ENCODE data around the gene TIA1.
A peak's percentile ranks its signal among the peaks of the same experiment; 100 is the strongest.
"Not testable (repeated sequence)": the region's sequence is repeated elsewhere in the genome, so short reads cannot be mapped to it uniquely, and the experiment has no call there.

TIA1 gene

DNA sequence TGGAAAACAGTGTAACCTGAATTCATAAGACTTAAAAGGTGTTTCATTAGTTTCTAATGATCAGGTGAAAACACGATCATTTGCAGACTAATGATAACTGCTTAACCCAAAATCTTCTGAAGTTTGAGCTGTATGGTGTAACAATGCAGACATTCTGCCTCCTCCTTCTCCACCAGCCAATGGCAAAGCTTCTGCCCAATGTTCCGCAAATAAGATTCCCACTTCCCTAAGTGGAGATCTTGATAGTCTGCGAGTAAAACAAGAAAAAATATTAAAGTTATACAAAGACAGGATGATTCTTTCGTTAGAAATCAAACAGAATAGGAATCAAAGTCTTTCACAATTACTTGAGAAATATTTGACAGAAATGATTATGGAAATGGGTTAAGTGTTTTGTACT lies 65.7 kb downstream of the TIA1 start:
- H3K4me3 ChIP-seq (replicated peaks in 1 of 2; ENCODE audit: low read depth in 2 of 2, low read length in 2 of 2) = no peak overlapping the region
- TF ChIP-seq, protein P1, sequence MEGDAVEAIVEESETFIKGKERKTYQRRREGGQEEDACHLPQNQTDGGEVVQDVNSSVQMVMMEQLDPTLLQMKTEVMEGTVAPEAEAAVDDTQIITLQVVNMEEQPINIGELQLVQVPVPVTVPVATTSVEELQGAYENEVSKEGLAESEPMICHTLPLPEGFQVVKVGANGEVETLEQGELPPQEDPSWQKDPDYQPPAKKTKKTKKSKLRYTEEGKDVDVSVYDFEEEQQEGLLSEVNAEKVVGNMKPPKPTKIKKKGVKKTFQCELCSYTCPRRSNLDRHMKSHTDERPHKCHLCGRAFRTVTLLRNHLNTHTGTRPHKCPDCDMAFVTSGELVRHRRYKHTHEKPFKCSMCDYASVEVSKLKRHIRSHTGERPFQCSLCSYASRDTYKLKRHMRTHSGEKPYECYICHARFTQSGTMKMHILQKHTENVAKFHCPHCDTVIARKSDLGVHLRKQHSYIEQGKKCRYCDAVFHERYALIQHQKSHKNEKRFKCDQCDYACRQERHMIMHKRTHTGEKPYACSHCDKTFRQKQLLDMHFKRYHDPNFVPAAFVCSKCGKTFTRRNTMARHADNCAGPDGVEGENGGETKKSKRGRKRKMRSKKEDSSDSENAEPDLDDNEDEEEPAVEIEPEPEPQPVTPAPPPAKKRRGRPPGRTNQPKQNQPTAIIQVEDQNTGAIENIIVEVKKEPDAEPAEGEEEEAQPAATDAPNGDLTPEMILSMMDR (IDR thresholded peaks at IDR 0.05; ENCODE audit: low read depth, low read length) = no peak
- no peak for DNase-seq (ENCODE audit: low read depth in 2 of 2)

DNA sequence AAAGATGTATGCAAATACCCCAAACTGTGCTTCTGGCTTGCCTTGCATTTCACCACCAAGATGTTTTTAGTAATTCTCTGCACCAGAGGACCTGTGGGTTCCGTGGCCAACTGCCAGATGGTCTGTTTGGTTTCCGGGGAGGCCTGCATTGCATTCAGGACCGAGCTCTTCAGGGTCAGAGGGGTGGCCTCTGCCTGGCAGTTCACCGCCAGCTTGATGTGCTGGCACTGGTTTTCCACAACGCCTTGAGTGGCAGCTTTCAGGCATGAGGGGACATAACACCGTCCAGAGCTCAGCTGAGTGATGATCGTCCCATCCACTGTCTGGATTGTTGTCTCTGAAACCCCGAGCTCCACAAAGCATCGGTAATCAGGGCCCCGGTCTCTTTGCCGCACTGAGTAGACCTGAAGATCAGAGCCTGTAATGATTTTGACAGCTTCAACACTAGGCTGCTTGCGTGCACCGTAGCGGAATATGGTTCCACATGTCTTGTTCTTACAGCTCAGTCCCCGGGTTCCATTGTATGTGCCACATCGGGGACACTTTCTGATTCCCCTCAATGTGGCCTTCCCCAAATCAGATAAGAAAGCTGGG lies 67.0 kb downstream of the TIA1 start:
- DNase-seq (ENCODE audit: low read depth in 2 of 2) = no peak
- H3K4me3 ChIP-seq (replicated peaks in 1 of 2; ENCODE audit: low read depth in 2 of 2, low read length in 2 of 2) = no peak overlapping the region
- TF ChIP-seq, protein P1 (IDR thresholded peaks at IDR 0.05; ENCODE audit: low read depth, low read length) = no peak

DNA sequence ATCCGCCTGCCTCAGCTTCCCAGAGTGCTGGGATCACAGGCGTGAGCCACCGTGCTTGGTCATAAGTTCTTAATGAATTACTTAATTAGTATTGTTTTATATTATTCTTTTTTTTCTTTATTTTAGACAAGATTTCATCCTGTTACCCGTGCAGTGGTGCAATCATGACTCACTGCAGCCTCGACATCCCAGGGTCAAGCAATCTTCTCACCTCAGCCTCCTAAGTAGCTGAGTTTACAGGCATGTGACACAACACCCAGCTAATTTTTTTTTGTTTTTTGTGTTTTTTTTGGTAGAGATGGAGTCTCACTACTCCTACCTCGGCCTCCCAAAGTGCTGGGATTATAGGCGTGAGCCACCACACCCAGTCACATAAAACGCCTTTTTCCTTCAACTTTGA lies 74.9 kb downstream of the TIA1 start:
- TF ChIP-seq, protein P1 (IDR thresholded peaks at IDR 0.05; ENCODE audit: low read depth, low read length) = no peak
- peak; percentile 6 to 19 for DNase-seq (ENCODE audit: low read depth in 2 of 2)
- no peak overlapping the region for H3K4me3 ChIP-seq (replicated peaks in 1 of 2; ENCODE audit: low read depth in 2 of 2, low read length in 2 of 2)

DNA sequence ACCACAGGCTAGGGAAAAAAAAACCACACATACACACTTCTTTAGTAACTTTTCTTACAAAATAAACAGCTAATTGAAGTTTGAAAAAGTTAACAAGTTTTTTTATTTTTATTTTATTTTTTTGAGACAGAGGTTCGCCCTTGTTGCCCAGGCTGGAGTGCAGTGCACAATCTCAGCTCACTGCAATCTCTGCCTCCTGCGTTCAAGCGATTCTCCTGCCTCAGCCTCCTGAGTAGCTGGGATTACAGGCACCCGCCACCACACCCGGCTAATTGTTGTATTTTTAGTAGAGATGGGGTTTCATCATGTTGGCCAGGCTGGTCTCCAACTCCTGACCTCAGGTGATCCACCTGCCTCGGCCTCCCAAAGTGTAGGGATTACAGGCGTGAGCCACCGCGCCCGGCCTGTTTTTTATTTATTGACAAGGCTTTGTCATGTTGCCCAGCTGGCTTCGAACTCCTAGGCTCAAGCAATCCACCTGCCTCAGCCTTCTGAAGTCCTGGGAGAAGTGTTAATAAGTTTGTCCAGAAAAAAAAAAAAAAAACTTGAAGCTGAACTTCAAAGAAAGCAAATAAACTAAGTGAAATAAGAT lies 78.7 kb downstream of the TIA1 start:
- not testable (repeated sequence) for H3K4me3 ChIP-seq (replicated peaks in 1 of 2; ENCODE audit: low read depth in 2 of 2, low read length in 2 of 2); DNase-seq (ENCODE audit: low read depth in 2 of 2)

DNA sequence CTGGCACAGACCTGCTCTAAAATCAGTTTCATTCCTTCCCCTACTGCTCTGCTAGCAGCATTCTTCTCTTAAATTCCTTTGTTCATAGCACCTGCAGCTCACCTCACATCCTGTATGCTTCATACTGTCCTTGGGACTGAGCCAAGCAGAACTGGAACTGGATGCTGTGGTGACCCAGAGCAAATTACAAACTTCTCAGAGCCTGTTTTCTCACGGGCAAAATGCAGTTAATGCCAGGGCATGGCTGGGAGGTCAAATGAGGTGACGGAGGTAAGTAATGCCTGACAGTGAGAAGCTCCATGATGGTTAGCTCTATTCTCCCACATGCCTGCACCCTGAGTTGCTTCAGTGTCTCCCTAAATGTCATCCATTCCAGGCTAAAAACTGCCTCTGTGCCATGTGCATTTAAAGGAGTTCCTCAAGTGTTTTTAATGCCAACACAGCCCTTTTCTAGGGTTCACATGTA lies 87.3 kb downstream of the TIA1 start:
- no peak overlapping the region for H3K4me3 ChIP-seq (replicated peaks in 1 of 2; ENCODE audit: low read depth in 2 of 2, low read length in 2 of 2)
- DNase-seq (ENCODE audit: low read depth in 2 of 2) = peak in 1 of 2 donors; percentile 14
- TF ChIP-seq, protein P1 (IDR thresholded peaks at IDR 0.05; ENCODE audit: low read depth, low read length) = no peak

DNA sequence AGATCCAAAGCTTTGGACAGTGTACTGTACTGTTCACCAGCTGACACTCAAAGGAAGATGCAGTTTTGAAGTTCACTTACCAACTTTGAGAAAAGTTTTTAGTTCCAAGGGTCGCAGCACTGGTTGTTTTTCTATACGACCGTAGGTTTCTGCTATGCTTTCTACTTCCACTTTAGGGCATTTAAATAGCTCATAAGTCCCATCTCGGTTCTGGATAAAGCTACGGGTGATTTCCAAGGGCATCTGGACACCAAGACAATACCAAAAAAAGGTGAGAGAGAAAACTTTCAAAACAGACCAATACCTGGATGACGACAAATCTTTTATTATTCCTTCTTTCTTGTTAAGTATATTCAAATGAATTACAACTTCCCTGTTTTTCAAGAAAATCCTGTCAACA lies 87.9 kb downstream of the TIA1 start:
- TF ChIP-seq, protein P1 (IDR thresholded peaks at IDR 0.05; ENCODE audit: low read depth, low read length) = no peak
- DNase-seq (ENCODE audit: low read depth in 2 of 2) = no peak
- no peak overlapping the region for H3K4me3 ChIP-seq (replicated peaks in 1 of 2; ENCODE audit: low read depth in 2 of 2, low read length in 2 of 2)

Measured in cardiac fibroblast (primary cell).